Tibial nerve (tissue), 4 donors: ENCODE measurements around the gene ELMO1. TPM values are rescaled to one million over a fixed set of nuclear protein-coding genes. Genes with fewer than 3 reads are reported as not detected.

Experiments
- DNase-seq, 2 donors: peaks; one replicate each; pipeline ENCODE4 v3.0.0-alpha.2; 2019; ENCODE audit warnings: low spot score in 2 of 2
- H3K27ac ChIP-seq, 4 donors: fragments of 200-600 bp; sonication (generic) in 3 of 4; one replicate each; pipeline ENCODE4 v1.5.1; 2017 to 2019; ENCODE audit warnings: mild to moderate bottlenecking in 1 of 4
- H3K27me3 ChIP-seq, 2 donors: fragments of 200-600 bp; sonication (generic) in 1 of 2; one replicate each; pipeline versions ENCODE4 v1.5.1 to v1.6.0; 2017 to 2019
- H3K36me3 ChIP-seq, 3 donors: fragments of 200-600 bp; sonication (generic); one replicate each; pipeline ENCODE4 v1.5.1; 2018 to 2019
- H3K4me1 ChIP-seq, 4 donors: fragments of 200-600 bp; sonication (generic) in 3 of 4; one replicate each; pipeline ENCODE4 v1.5.1; 2017 to 2019
- H3K4me3 ChIP-seq, 4 donors: fragments of 200-600 bp; sonication (generic) in 3 of 4; one replicate each; pipeline ENCODE4 v1.5.1; 2017 to 2019; ENCODE audit warnings: mild to moderate bottlenecking in 1 of 4, moderate library complexity in 1 of 4
- H3K9me3 ChIP-seq, 4 donors: fragments of 200-600 bp; sonication (generic) in 3 of 4; one replicate each; pipeline ENCODE4 v1.5.1; 2017 to 2019
- EP300 ChIP-seq, 2 donors: sonication (generic); formaldehyde crosslinking; IDR thresholded peaks; one replicate each; pipeline ENCODE4 v1.6.1; 2017; ENCODE audit warnings: antibody characterized with exemption in 2 of 2, mild to moderate bottlenecking in 1 of 2
- POLR2A ChIP-seq, 2 donors: fragments of 450-650 bp; IDR thresholded peaks; one replicate each; pipeline ENCODE4 v1.6.1; 2017; ENCODE audit warnings: antibody characterized with exemption in 2 of 2, mild to moderate bottlenecking in 2 of 2, moderate library complexity in 2 of 2
- WGBS, 2 donors: methylation state at CpG; one replicate each; pipeline ENCODE4 v1.1.5; 2018; 5-methylcytosine and 5-hydroxymethylcytosine counted together
- total RNA-seq, 4 donors: library from RNA; depleted of rRNA; stranded (reverse); fragments of >200 nt; gene quantifications; one replicate each; pipeline ENCODE4 v1.1.0, GENCODE V29; 2016
- TF ChIP-seq, protein P1 (sequence below), 5 experiments: fragments of 200-600 bp in 3 of 5; fragments of 450-650 bp in 2 of 5; sonication (generic) in 3 of 5; IDR thresholded peaks; one replicate each; pipeline ENCODE4 v1.5.1; 2016 to 2019; ENCODE audit warnings: antibody characterized with exemption in 5 of 5, mild to moderate bottlenecking in 3 of 5, moderate library complexity in 2 of 5

ELMO1 gene
- total RNA-seq, 4 donors from 2014 or later, result 196 to 328 (median 268) TPM

DNA sequence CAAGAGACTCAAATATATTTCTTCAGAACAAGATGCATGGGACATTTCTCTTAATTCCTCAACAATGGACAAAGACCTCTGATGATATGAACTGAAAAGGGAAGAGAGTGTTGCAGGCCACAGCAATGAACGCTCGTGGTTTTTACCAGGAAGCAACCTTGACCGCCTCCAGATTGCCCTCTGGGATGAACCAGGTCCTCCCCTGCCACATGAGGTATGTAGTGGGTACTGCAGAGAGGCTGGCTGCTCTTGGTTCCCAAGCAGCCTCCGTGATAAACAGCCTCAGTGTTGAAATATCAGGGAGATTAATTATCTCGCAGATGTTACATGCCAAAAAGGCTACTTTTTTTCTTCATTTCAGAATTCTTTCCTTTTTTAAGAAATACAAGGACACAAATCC, 338.8 kb downstream of the ELMO1 start:
- WGBS, 2 donors, result 58 to 62% methylated on average over 5 of the region's 5 CpGs
- H3K27ac ChIP-seq, result no peak overlapping the region
- H3K27me3 ChIP-seq, result no peaks in the 10 kb centered on the region
- H3K4me3 ChIP-seq, result no peak overlapping the region
- no peaks in the 10 kb centered on the region for H3K9me3 ChIP-seq
- H3K4me1 ChIP-seq, result peaks cover 0 to 20% (median 9%) of the 10 kb centered on the region in 4 donors
- no peak for TF ChIP-seq EP300 (IDR thresholded peaks at IDR 0.05)
- TF ChIP-seq, protein P1, sequence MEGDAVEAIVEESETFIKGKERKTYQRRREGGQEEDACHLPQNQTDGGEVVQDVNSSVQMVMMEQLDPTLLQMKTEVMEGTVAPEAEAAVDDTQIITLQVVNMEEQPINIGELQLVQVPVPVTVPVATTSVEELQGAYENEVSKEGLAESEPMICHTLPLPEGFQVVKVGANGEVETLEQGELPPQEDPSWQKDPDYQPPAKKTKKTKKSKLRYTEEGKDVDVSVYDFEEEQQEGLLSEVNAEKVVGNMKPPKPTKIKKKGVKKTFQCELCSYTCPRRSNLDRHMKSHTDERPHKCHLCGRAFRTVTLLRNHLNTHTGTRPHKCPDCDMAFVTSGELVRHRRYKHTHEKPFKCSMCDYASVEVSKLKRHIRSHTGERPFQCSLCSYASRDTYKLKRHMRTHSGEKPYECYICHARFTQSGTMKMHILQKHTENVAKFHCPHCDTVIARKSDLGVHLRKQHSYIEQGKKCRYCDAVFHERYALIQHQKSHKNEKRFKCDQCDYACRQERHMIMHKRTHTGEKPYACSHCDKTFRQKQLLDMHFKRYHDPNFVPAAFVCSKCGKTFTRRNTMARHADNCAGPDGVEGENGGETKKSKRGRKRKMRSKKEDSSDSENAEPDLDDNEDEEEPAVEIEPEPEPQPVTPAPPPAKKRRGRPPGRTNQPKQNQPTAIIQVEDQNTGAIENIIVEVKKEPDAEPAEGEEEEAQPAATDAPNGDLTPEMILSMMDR (IDR thresholded peaks at IDR 0.05), result no peak
- no peak for TF ChIP-seq POLR2A (IDR thresholded peaks at IDR 0.05)
- DNase-seq, result no peak
- H3K36me3 ChIP-seq, result peaks cover 0 to 8% (median 0%) of the 10 kb centered on the region in 3 donors

GRCh38 chr7:37109016-37109683, 339.5 kb downstream of the ELMO1 start:
- H3K27me3 ChIP-seq, result no peaks in the 10 kb centered on the region
- 40 to 45% methylated on average over 11 of the region's 11 CpGs for WGBS, 2 donors
- peaks cover 0 to 8% (median 0%) of the 10 kb centered on the region in 3 donors for H3K36me3 ChIP-seq
- TF ChIP-seq EP300 (IDR thresholded peaks at IDR 0.05) (no peak), POLR2A (IDR thresholded peaks at IDR 0.05) (no peak)
- TF ChIP-seq, protein P1 (IDR thresholded peaks at IDR 0.05), result no peak
- no peak overlapping the region for H3K27ac ChIP-seq
- H3K4me3 ChIP-seq, result no peak overlapping the region
- peaks cover 0 to 20% (median 9%) of the 10 kb centered on the region in 4 donors for H3K4me1 ChIP-seq
- H3K9me3 ChIP-seq, result no peaks in the 10 kb centered on the region
- no peak for DNase-seq

DNA sequence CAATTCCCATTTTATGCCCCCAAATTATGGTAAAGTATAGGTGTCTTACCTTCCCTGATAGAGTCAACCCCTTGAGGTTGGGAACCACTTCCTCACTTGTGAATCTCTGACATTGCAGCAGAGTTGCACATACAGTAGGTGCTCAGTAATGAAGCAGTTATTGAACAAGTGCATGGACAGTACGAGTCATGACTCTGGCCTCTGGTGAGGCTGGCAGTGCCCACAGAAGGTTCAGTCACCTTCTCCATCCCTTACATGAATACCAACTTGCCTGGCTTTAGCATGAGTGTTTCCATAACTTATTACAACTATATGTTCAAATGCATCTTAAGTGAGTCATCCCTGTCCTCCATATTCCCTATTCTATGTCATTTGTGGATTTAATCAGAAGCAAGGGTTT, 340.0 kb downstream of the ELMO1 start:
- no peak for DNase-seq
- H3K4me1 ChIP-seq, result peaks cover 0 to 20% (median 9%) of the 10 kb centered on the region in 4 donors
- H3K27ac ChIP-seq, result no peak overlapping the region
- H3K36me3 ChIP-seq, result peaks cover 0 to 8% (median 0%) of the 10 kb centered on the region in 3 donors
- no peaks in the 10 kb centered on the region for H3K27me3 ChIP-seq
- no peaks in the 10 kb centered on the region for H3K9me3 ChIP-seq
- TF ChIP-seq, protein P1 (IDR thresholded peaks at IDR 0.05), result no peak
- TF ChIP-seq EP300 (IDR thresholded peaks at IDR 0.05) (no peak), POLR2A (IDR thresholded peaks at IDR 0.05) (no peak)
- H3K4me3 ChIP-seq, result no peak overlapping the region
- 93% methylated on average over 1 of the region's 1 CpG for WGBS, 2 donors

DNA sequence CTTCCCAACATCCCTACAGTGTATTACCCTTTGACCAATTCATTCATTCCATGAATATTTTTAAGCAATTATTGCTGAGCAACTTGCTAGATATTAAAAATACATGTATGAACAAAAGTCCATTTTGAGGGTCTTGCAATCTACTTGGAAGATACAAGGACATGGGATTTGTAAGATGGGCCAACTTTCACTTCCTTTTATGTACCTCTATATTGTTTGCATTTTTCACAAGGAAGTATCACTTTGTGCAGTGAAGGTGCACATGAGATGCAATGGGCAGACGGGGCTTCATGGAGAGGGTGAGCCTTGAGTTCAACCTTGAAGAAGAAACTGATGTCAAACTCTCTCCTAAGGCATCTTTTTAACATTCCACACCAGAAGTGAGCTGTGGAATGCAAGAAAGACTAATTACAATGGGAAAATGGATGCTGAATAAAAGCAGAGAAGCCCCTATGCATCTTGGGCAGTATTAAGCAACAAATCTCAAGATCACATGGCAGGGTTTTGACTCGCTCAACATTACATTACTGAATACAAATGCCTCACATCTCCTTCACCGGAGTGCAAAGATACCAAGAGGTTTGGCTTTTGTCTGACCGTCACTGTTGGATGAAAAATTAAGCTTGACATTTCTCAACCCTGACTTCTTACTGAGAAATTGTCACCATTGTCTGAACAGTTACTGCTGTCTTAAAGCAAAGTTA, 341.5 kb downstream of the ELMO1 start:
- no peaks in the 10 kb centered on the region for H3K27me3 ChIP-seq
- H3K4me1 ChIP-seq, result peaks cover 0 to 20% (median 9%) of the 10 kb centered on the region in 4 donors
- TF ChIP-seq EP300 (IDR thresholded peaks at IDR 0.05) (no peak), POLR2A (IDR thresholded peaks at IDR 0.05) (no peak)
- TF ChIP-seq, protein P1 (IDR thresholded peaks at IDR 0.05), result no peak
- no peak overlapping the region for H3K4me3 ChIP-seq
- 73 to 75% methylated on average over 4 of the region's 4 CpGs for WGBS, 2 donors
- H3K9me3 ChIP-seq, result no peaks in the 10 kb centered on the region
- DNase-seq, result no peak
- H3K27ac ChIP-seq, result no peak overlapping the region
- H3K36me3 ChIP-seq, result peaks cover 0 to 8% (median 0%) of the 10 kb centered on the region in 3 donors

DNA sequence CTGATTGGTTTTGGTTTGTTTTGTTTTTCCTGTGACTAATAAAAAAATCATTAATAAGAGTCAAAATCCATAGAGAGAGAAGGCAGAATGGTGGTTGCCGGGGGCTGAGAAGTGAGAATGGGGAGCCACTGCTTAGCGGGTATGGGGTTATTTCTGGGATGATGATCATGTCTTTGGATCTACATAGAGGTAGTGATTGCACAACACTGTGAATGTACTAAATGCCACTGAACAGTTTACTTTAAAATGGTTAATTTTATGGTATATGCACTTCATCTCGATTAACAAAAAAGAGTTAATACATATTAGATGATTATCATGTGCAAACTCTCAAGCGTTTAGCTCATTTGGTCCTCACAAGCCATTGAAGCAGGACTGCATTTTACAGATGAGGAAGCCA, 342.9 kb downstream of the ELMO1 start:
- WGBS, 2 donors, result 93 to 94% methylated on average over 4 of the region's 4 CpGs
- DNase-seq, result no peak
- no peaks in the 10 kb centered on the region for H3K9me3 ChIP-seq
- no peak overlapping the region for H3K27ac ChIP-seq
- no peaks in the 10 kb centered on the region for H3K27me3 ChIP-seq
- TF ChIP-seq, protein P1 (IDR thresholded peaks at IDR 0.05), result no peak
- TF ChIP-seq POLR2A (IDR thresholded peaks at IDR 0.05), result no peak
- no peak for TF ChIP-seq EP300 (IDR thresholded peaks at IDR 0.05)
- peaks cover 0 to 34% (median 15%) of the 10 kb centered on the region in 4 donors for H3K4me1 ChIP-seq
- H3K36me3 ChIP-seq, result peaks cover 0 to 8% (median 0%) of the 10 kb centered on the region in 3 donors
- no peak overlapping the region for H3K4me3 ChIP-seq
